LNCaP clone FGC (cell line): ENCODE data around the gene SLC35A4.

Source experiments
- DNase-seq: peaks from one replicate; pipeline ENCODE4 v3.0.0-alpha.2; 2011; ENCODE audit warnings: low read depth
- H3K4me3 ChIP-seq: 2 replicates; pipeline ENCODE4 v1.5.1; 2011; ENCODE audit warnings: mild to moderate bottlenecking, low read depth, low read length, control low read depth
- CTCF ChIP-seq: IDR thresholded peaks from 2 replicates; pipeline ENCODE4 v1.5.1; 2012; ENCODE audit warnings: mild to moderate bottlenecking; ENCODE audit not compliant: control insufficient read depth, insufficient read depth; ENCODE audit errors: extremely low read depth

The SLC35A4 gene

GRCh38 chr5:140608722-140609121 lies 44.1 kb downstream of the SLC35A4 start:
- no peak for DNase-seq
- no peak for TF ChIP-seq CTCF
- no peak overlapping the region for H3K4me3 ChIP-seq

- peak; percentile 3 for DNase-seq
- no peak overlapping the region for H3K4me3 ChIP-seq
- no peak for TF ChIP-seq CTCF
These were observed 44.5 kb downstream of the SLC35A4 start for GRCh38 chr5:140609126-140609525.

- no peak for TF ChIP-seq CTCF
- no peak overlapping the region for H3K4me3 ChIP-seq
- no peak for DNase-seq
These were observed 46.4 kb downstream of the SLC35A4 start for GRCh38 chr5:140611020-140611521.
